Panc1 (cell line): ENCODE measurements around the gene TSNAX. TPM values are rescaled to one million over a fixed set of nuclear protein-coding genes. Genes with fewer than 3 reads are reported as not detected.

Experiments
- ATAC-seq: fragments of 200-7000 bp; cut with Tn5 transposase; 2 replicates; pipeline ENCODE4 v1.9.1; 2020; ENCODE audit warnings: mild to moderate bottlenecking, moderate library complexity
- BruUV-seq: library from RNA; stranded (reverse); fragments of 400-500 nt; replicated peaks from 2 replicates; lab custom pipeline; 2021; lab: Mats Ljungman, UMichigan
- CTCF ChIA-PET: fragments of 300-600 bp; sonication (Branson Sonifier 250); formaldehyde crosslinking; loops from one replicate; lab custom pipeline; 2022; ENCODE audit warnings: antibody characterized with exemption; lab: Charles Lee
- POLR2A ChIA-PET: fragments of 300-600 bp; sonication (Branson Sonifier 250); formaldehyde crosslinking; loops from one replicate; lab custom pipeline; 2022; ENCODE audit warnings: antibody characterized with exemption; lab: Charles Lee
- DNase-seq: peaks from one replicate; pipeline ENCODE4 v3.0.0-alpha.2; 2010; ENCODE audit warnings: low read depth, low spot score
- H3K27ac ChIP-seq: 2 replicates; pipeline ENCODE4 v1.5.1; 2011; ENCODE audit warnings: mild to moderate bottlenecking, low read length, inconsistent platforms
- H3K27me3 ChIP-seq: fragments of 200-500 bp; sonication (Bioruptor generic); 2 replicates; pipeline ENCODE4 v1.6.0; 2014; ENCODE audit warnings: low read length, inconsistent platforms; ENCODE audit not compliant: control insufficient read depth, insufficient read depth
- H3K36me3 ChIP-seq: fragments of 200-500 bp; sonication (Bioruptor generic); 2 replicates; pipeline ENCODE4 v1.5.1; 2014; ENCODE audit warnings: inconsistent platforms, mild to moderate bottlenecking, low read length, moderate library complexity; ENCODE audit not compliant: control insufficient read depth, insufficient read depth
- H3K4me1 ChIP-seq: 2 replicates; pipeline ENCODE4 v1.5.1; 2011; ENCODE audit warnings: inconsistent platforms, mild to moderate bottlenecking, low read length, moderate library complexity; ENCODE audit not compliant: control insufficient read depth, insufficient read depth
- H3K4me3 ChIP-seq, 2 experiments: 2 replicates each; pipeline ENCODE4 v1.5.1; 2011 to 2012; ENCODE audit warnings: low read depth in 2 of 2, low read length in 2 of 2, mild to moderate bottlenecking in 2 of 2, inconsistent platforms in 1 of 2, moderate library complexity in 1 of 2
- H3K9me3 ChIP-seq: fragments of 200-500 bp; sonication (Bioruptor generic); 2 replicates; pipeline ENCODE4 v1.5.1; 2014; ENCODE audit warnings: low read depth, mild to moderate bottlenecking, inconsistent platforms, low read length, moderate library complexity; ENCODE audit not compliant: control insufficient read depth, insufficient read depth
- CTCF ChIP-seq: fragments of 450-650 bp; IDR thresholded peaks from 2 replicates; pipeline ENCODE4 v1.5.1; 2017; ENCODE audit warnings: mild to moderate bottlenecking
- POLR2AphosphoS5 ChIP-seq: IDR thresholded peaks from 2 replicates; pipeline ENCODE4 v1.6.1; 2012; ENCODE audit warnings: mild to moderate bottlenecking, low read depth, low read length, moderate library complexity
- REST ChIP-seq, 2 experiments: IDR thresholded peaks; 2 replicates each; pipeline ENCODE4 v1.6.1; 2011 to 2012; ENCODE audit warnings: low read depth in 2 of 2, control low read depth in 1 of 2, low read length in 1 of 2, mild to moderate bottlenecking in 1 of 2, moderate library complexity in 1 of 2; ENCODE audit not compliant: insufficient read depth in 1 of 2
- SIN3A ChIP-seq: IDR thresholded peaks from 2 replicates; pipeline ENCODE4 v1.6.1; 2012; ENCODE audit warnings: low read depth, mild to moderate bottlenecking, low read length, moderate library complexity, borderline replicate concordance; ENCODE audit not compliant: insufficient read depth
- TCF7L2 ChIP-seq: IDR thresholded peaks from 2 replicates; pipeline ENCODE4 v1.6.1; 2011; ENCODE audit warnings: mild to moderate bottlenecking, low read depth, low read length, inconsistent platforms
- in situ Hi-C: cut with HindIII; loops from 2 replicates; pipeline ENCODE4 v1.10.0; 2016; ENCODE audit warnings: low sequenced_read_pairs, low pct_unique_long_range_greater_than_20kb
- intact Hi-C: fragments of 100-400 bp; cut with micrococcal nuclease; formaldehyde crosslinking; loops from one replicate; pipeline ENCODE4 v1.10.0; 2022; ENCODE audit not compliant: unreplicated experiment
- total RNA-seq: library from RNA; stranded (reverse); gene quantifications from one replicate; pipeline ENCODE4 v1.2.1, GENCODE V29; 2021; ENCODE audit not compliant: unreplicated experiment

TSNAX gene
- total RNA-seq, 1 experiment from 2014 or later = 40.0 TPM

- H3K27me3 ChIP-seq = no peaks in the 10 kb centered on the region
- H3K4me1 ChIP-seq = no peaks in the 10 kb centered on the region
- H3K4me3 ChIP-seq = no peak overlapping the region
- BruUV-seq = no TSS peak
- H3K9me3 ChIP-seq = no peaks in the 10 kb centered on the region
- no peak for DNase-seq
- ChIA-PET CTCF (interaction anchor here (0.7 kb wide), 1 partner anchor 376 kb away, joined by 6 read pairs; no protein-coding TSS in a partner anchor), POLR2A (no interaction called here)
- no peak for ATAC-seq
- in situ Hi-C loops (no loop called here), intact Hi-C loops (no loop called here)
- no peak for TF ChIP-seq SIN3A
- TF ChIP-seq TCF7L2 = no peak
- no peak for TF ChIP-seq REST (IDR thresholded peaks at IDR 0.05; ENCODE audit: insufficient read depth in 1 of 2, low read depth in 2 of 2, low read length in 1 of 2)
- no peak for TF ChIP-seq CTCF
- no peak for TF ChIP-seq POLR2AphosphoS5
- H3K36me3 ChIP-seq = peaks cover 11% of the 10 kb centered on the region
- H3K27ac ChIP-seq = no peak overlapping the region
Observed at GRCh38 chr1:231546693-231547092, 18.2 kb downstream of the TSNAX start.

- intact Hi-C loops (no loop called here), in situ Hi-C loops (no loop called here)
- Histone ChIP-seq H3K4me1 (no peaks in the 10 kb centered on the region), H3K4me3 (no peak overlapping the region), H3K36me3 (peaks cover 3% of the 10 kb centered on the region; the same call in 1 of the 2 replicates), H3K27ac (no peak overlapping the region), H3K27me3 (no peaks in the 10 kb centered on the region), H3K9me3 (no peaks in the 10 kb centered on the region)
- BruUV-seq = no TSS peak
- POLR2A ChIA-PET = no interaction called here
- TF ChIP-seq SIN3A = no peak
- no peak for TF ChIP-seq REST (IDR thresholded peaks at IDR 0.05; ENCODE audit: insufficient read depth in 1 of 2, low read depth in 2 of 2, low read length in 1 of 2)
- TF ChIP-seq POLR2AphosphoS5 = no peak
- TF ChIP-seq CTCF = no peak
- TF ChIP-seq TCF7L2 = no peak
- ATAC-seq (no peak), DNase-seq (no peak)
- CTCF ChIA-PET = interaction anchor here (0.5 kb wide), 1 partner anchor 131 kb away, joined by 3 read pairs; no protein-coding TSS in a partner anchor
Observed at GRCh38 chr1:231549733-231550447, 21.4 kb downstream of the TSNAX start.
